Measurements from ENCODE around the gene SGMS1. TPM values are rescaled to one million over a fixed set of nuclear protein-coding genes. Genes with fewer than 3 reads are reported as not detected.
"Not testable (repeated sequence)": the region's sequence is repeated elsewhere in the genome, so short reads cannot be mapped to it uniquely, and the experiment has no call there.

SGMS1 gene
- total RNA-seq, 2 experiments from 2014 or later, result 20.4 to 21.0 TPM

- POLR2A ChIA-PET; ATAC-seq (ENCODE audit: low read depth): not testable (repeated sequence)
- peaks cover 23% of the 10 kb centered on the region for H3K4me1 Mint-ChIP-seq
Measured at GRCh38 chr10:50549186-50549585, 74.6 kb downstream of the SGMS1 start.

GRCh38 chr10:50548481-50548880 is 75.3 kb downstream of the SGMS1 start:
- H3K27me3 Mint-ChIP-seq; H3K9me3 Mint-ChIP-seq; H3K27ac Mint-ChIP-seq; ATAC-seq (ENCODE audit: low read depth); POLR2A ChIA-PET; DNase-seq; H3K4me3 Mint-ChIP-seq: not testable (repeated sequence)
- Mint-ChIP-seq H3K4me1 (peaks cover 24% of the 10 kb centered on the region), H3K36me3 (peaks cover 30% of the 10 kb centered on the region)

More at GRCh38 chr10:50549186-50549585, 74.6 kb downstream of the SGMS1 start:
- H3K27ac Mint-ChIP-seq, H3K27me3 Mint-ChIP-seq, H3K4me3 Mint-ChIP-seq, H3K9me3 Mint-ChIP-seq, DNase-seq: not testable (repeated sequence)
- peaks cover 30% of the 10 kb centered on the region for H3K36me3 Mint-ChIP-seq

- H3K27ac Mint-ChIP-seq; DNase-seq; H3K27me3 Mint-ChIP-seq; H3K4me3 Mint-ChIP-seq; ATAC-seq (ENCODE audit: low read depth); H3K9me3 Mint-ChIP-seq; POLR2A ChIA-PET: not testable (repeated sequence)
- Mint-ChIP-seq H3K36me3 (peaks cover 32% of the 10 kb centered on the region), H3K4me1 (peaks cover 38% of the 10 kb centered on the region)
Measured at GRCh38 chr10:50546287-50546686, 77.5 kb downstream of the SGMS1 start.

- no peak for DNase-seq
- POLR2A ChIA-PET, result interaction anchor here (3.4 kb wide), 1 partner anchor 78 kb away, joined by 10 read pairs; the partner anchor contains the start of gene SGMS1
- no peak overlapping the region for H3K4me3 Mint-ChIP-seq
- peaks cover 4% of the 10 kb centered on the region for H3K9me3 Mint-ChIP-seq
- H3K36me3 Mint-ChIP-seq, result peaks cover 32% of the 10 kb centered on the region
- no peak overlapping the region for H3K27ac Mint-ChIP-seq
- H3K27me3 Mint-ChIP-seq, result peaks cover 1% of the 10 kb centered on the region
- peaks cover 42% of the 10 kb centered on the region for H3K4me1 Mint-ChIP-seq
- no peak for ATAC-seq (ENCODE audit: low read depth)
Measured at GRCh38 chr10:50545846-50546245, 77.9 kb downstream of the SGMS1 start.

GRCh38 chr10:50544857-50545429 is 78.8 kb downstream of the SGMS1 start:
- POLR2A ChIA-PET, result interaction anchor here (3.4 kb wide), 1 partner anchor 79 kb away, joined by 10 read pairs; the partner anchor contains the start of gene SGMS1
- Mint-ChIP-seq H3K4me3 (no peak overlapping the region), H3K27ac (peak overlapping the region; percentile 64), H3K9me3 (peaks cover 4% of the 10 kb centered on the region), H3K36me3 (peaks cover 32% of the 10 kb centered on the region), H3K4me1 (peaks cover 49% of the 10 kb centered on the region), H3K27me3 (no peaks in the 10 kb centered on the region)
- DNase-seq (no peak), ATAC-seq (ENCODE audit: low read depth) (peak; percentile 55)

- Mint-ChIP-seq H3K4me1 (peaks cover 52% of the 10 kb centered on the region), H3K9me3 (peaks cover 2% of the 10 kb centered on the region), H3K36me3 (peaks cover 26% of the 10 kb centered on the region), H3K4me3 (no peak overlapping the region), H3K27ac (peak overlapping the region; percentile 64), H3K27me3 (no peaks in the 10 kb centered on the region)
- DNase-seq (no peak), ATAC-seq (ENCODE audit: low read depth) (no peak)
- POLR2A ChIA-PET, result interaction anchor here (0.6 to 3.4 kb wide), 2 partner anchors 18 to 80 kb away, joined by 3 to 10 read pairs; partner anchors contain the start of gene SGMS1
Measured at GRCh38 chr10:50544095-50544856, 79.5 kb downstream of the SGMS1 start.

- peaks cover 4% of the 10 kb centered on the region for H3K9me3 Mint-ChIP-seq
- H3K27ac Mint-ChIP-seq, result no peak overlapping the region
- no peaks in the 10 kb centered on the region for H3K27me3 Mint-ChIP-seq
- peaks cover 60% of the 10 kb centered on the region for H3K4me1 Mint-ChIP-seq
- POLR2A ChIA-PET, result interaction anchor here (3.4 kb wide), 1 partner anchor 81 kb away, joined by 10 read pairs; the partner anchor contains the start of gene SGMS1
- DNase-seq (no peak), ATAC-seq (ENCODE audit: low read depth) (no peak)
- no peak overlapping the region for H3K4me3 Mint-ChIP-seq
- peaks cover 24% of the 10 kb centered on the region for H3K36me3 Mint-ChIP-seq
Measured at GRCh38 chr10:50542871-50543270, 80.9 kb downstream of the SGMS1 start.

GRCh38 chr10:50541921-50542320 is 81.8 kb downstream of the SGMS1 start:
- H3K4me1 Mint-ChIP-seq, result peaks cover 61% of the 10 kb centered on the region
- peaks cover 4% of the 10 kb centered on the region for H3K9me3 Mint-ChIP-seq
- POLR2A ChIA-PET, result no interaction called here
- H3K27me3 Mint-ChIP-seq, result no peaks in the 10 kb centered on the region
- H3K27ac Mint-ChIP-seq, result peak overlapping the region; percentile 56
- peaks cover 15% of the 10 kb centered on the region for H3K36me3 Mint-ChIP-seq
- ATAC-seq (ENCODE audit: low read depth), result no peak
- H3K4me3 Mint-ChIP-seq, result no peak overlapping the region
- DNase-seq, result no peak

- POLR2A ChIA-PET, result no interaction called here
- Mint-ChIP-seq H3K9me3 (peaks cover 4% of the 10 kb centered on the region), H3K4me1 (peaks cover 61% of the 10 kb centered on the region), H3K36me3 (peaks cover 13% of the 10 kb centered on the region), H3K27me3 (no peaks in the 10 kb centered on the region), H3K4me3 (peak overlapping the region; percentile 72), H3K27ac (peak overlapping the region; percentile 88)
- no peak for DNase-seq
- ATAC-seq (ENCODE audit: low read depth), result no peak
Measured at GRCh38 chr10:50541317-50541716, 82.4 kb downstream of the SGMS1 start.

GRCh38 chr10:50540826-50541122 is 83.0 kb downstream of the SGMS1 start:
- Mint-ChIP-seq H3K9me3 (peaks cover 4% of the 10 kb centered on the region), H3K36me3 (peaks cover 16% of the 10 kb centered on the region), H3K27me3 (no peaks in the 10 kb centered on the region), H3K4me1 (peaks cover 61% of the 10 kb centered on the region), H3K4me3 (peak overlapping the region; percentile 72), H3K27ac (peak overlapping the region; percentile 88)
- POLR2A ChIA-PET, result no interaction called here
- DNase-seq (no peak), ATAC-seq (ENCODE audit: low read depth) (peak; percentile 16)

- Mint-ChIP-seq H3K4me3 (peak overlapping the region; percentile 72), H3K9me3 (peaks cover 4% of the 10 kb centered on the region), H3K36me3 (peaks cover 16% of the 10 kb centered on the region), H3K27me3 (no peaks in the 10 kb centered on the region), H3K27ac (peak overlapping the region; percentile 88), H3K4me1 (peaks cover 61% of the 10 kb centered on the region)
- no peak for DNase-seq
- peak; percentile 56 for ATAC-seq (ENCODE audit: low read depth)
- POLR2A ChIA-PET, result no interaction called here
Measured at GRCh38 chr10:50540069-50540825, 83.5 kb downstream of the SGMS1 start.

- POLR2A ChIA-PET, result no interaction called here
- Mint-ChIP-seq H3K4me3 (peak overlapping the region; percentile 46), H3K36me3 (peaks cover 12% of the 10 kb centered on the region), H3K27me3 (no peaks in the 10 kb centered on the region), H3K9me3 (peaks cover 4% of the 10 kb centered on the region), H3K27ac (peak overlapping the region; percentile 74), H3K4me1 (peaks cover 49% of the 10 kb centered on the region)
- no peak for ATAC-seq (ENCODE audit: low read depth)
- DNase-seq, result no peak
Measured at GRCh38 chr10:50538555-50539398, 85.0 kb downstream of the SGMS1 start.
